SK-N-SH (cell line): ENCODE data around the gene KCNQ4. TPM values are rescaled to one million over a fixed set of nuclear protein-coding genes. Genes with fewer than 3 reads are reported as not detected.

Source experiments
- CTCF ChIA-PET: fragments of 300-600, 350-600 bp; formaldehyde crosslinking; extraction: SDS; loops from one replicate; lab custom pipeline; 2021; lab: Yijun Ruan, JAX
- POLR2A ChIA-PET: fragments of 350-600 bp; sonication (Branson Sonifier 250); formaldehyde crosslinking; extraction: SDS; loops from one replicate; lab custom pipeline; 2020; ENCODE audit warnings: antibody characterized with exemption, inconsistent platforms; lab: Yijun Ruan, JAX
- DNase-seq: peaks from one replicate; pipeline ENCODE4 v3.0.0; 2012
- H2AFZ ChIP-seq: fragments of 200-600 bp; sonication (generic); 2 replicates; pipeline ENCODE4 v1.8.1; 2016; ENCODE audit warnings: antibody characterized with exemption, mild to moderate bottlenecking, low read depth
- H3F3A ChIP-seq: fragments of 200-600 bp; sonication (generic); replicated peaks from 2 replicates; pipeline ENCODE3; 2016; ENCODE audit warnings: antibody characterized with exemption, mild to moderate bottlenecking; ENCODE audit not compliant: insufficient read depth
- H3K27ac ChIP-seq, 2 experiments: fragments of 200-500 bp in 1 of 2; fragments of 200-600 bp in 1 of 2; sonication (Bioruptor generic) in 1 of 2; sonication (generic), shearing (Covaris generic) in 1 of 2; 2 replicates each; pipeline versions ENCODE4 v1.5.1 to v1.6.1; 2014 to 2016; ENCODE audit warnings: low read depth in 2 of 2, inconsistent platforms in 1 of 2, low read length in 1 of 2, mild to moderate bottlenecking in 1 of 2, mixed read lengths in 1 of 2
- H3K27me3 ChIP-seq: fragments of 200-600 bp; sonication (generic), shearing (Covaris generic); 2 replicates; pipeline ENCODE4 v1.6.1; 2016; ENCODE audit warnings: mixed run types; ENCODE audit not compliant: insufficient read depth
- H3K36me3 ChIP-seq, 2 experiments: fragments of 200-500 bp in 1 of 2; fragments of 200-600 bp in 1 of 2; sonication (Bioruptor generic) in 1 of 2; sonication (generic) in 1 of 2; replicated peaks in 1 of 2; 2 replicates each; pipeline versions ENCODE3 to v1.5.1; 2014 to 2016; ENCODE audit warnings: low read length in 1 of 2, mild to moderate bottlenecking in 1 of 2; ENCODE audit not compliant: insufficient read depth in 2 of 2, control insufficient read depth in 1 of 2
- H3K4me1 ChIP-seq, 2 experiments: fragments of 200-500 bp in 1 of 2; fragments of 200-600 bp in 1 of 2; sonication (Bioruptor generic) in 1 of 2; sonication (generic), shearing (Covaris generic) in 1 of 2; 2 replicates each; pipeline versions ENCODE4 v1.5.1 to v1.6.1; 2014 to 2016; ENCODE audit warnings: low read depth in 1 of 2, low read length in 1 of 2, mixed run types in 1 of 2; ENCODE audit not compliant: insufficient read depth in 2 of 2, control insufficient read depth in 1 of 2
- H3K4me2 ChIP-seq: fragments of 200-600 bp; sonication (generic), shearing (Covaris generic); 2 replicates; pipeline ENCODE4 v1.6.1; 2017; ENCODE audit warnings: mixed run types
- H3K4me3 ChIP-seq, 2 experiments: fragments of 200-500 bp in 1 of 2; fragments of 200-600 bp in 1 of 2; sonication (Bioruptor generic) in 1 of 2; sonication (generic), shearing (Covaris generic) in 1 of 2; 2 replicates each; pipeline versions ENCODE4 v1.5.1 to v1.8.1; 2014 to 2016; ENCODE audit warnings: low read depth in 2 of 2, inconsistent platforms in 1 of 2, low read length in 1 of 2, mild to moderate bottlenecking in 1 of 2, mixed read lengths in 1 of 2, moderate library complexity in 1 of 2
- H3K79me2 ChIP-seq: fragments of 200-600 bp; sonication (generic); 2 replicates; pipeline ENCODE4 v1.8.1; 2017; ENCODE audit warnings: mild to moderate bottlenecking; ENCODE audit not compliant: insufficient read depth
- H3K9ac ChIP-seq: fragments of 200-600 bp; sonication (generic); 2 replicates; pipeline ENCODE4 v1.6.1; 2017; ENCODE audit warnings: mixed run types
- H3K9me2 ChIP-seq: fragments of 200-600 bp; sonication (generic); 2 replicates; pipeline ENCODE4 v1.6.1; 2017; ENCODE audit warnings: mixed run types
- H3K9me3 ChIP-seq: fragments of 200-600 bp; sonication (generic); 2 replicates; pipeline ENCODE4 v1.6.1; 2017; ENCODE audit warnings: mixed run types, mild to moderate bottlenecking, moderate library complexity
- H4K20me1 ChIP-seq: fragments of 200-600 bp; sonication (generic); 2 replicates; pipeline ENCODE4 v1.6.1; 2017; ENCODE audit warnings: mild to moderate bottlenecking, mixed run types; ENCODE audit not compliant: insufficient read depth
- EZH2phosphoT487 ChIP-seq: fragments of 200-600 bp; sonication (generic); IDR thresholded peaks from 2 replicates; pipeline ENCODE4 v1.6.1; 2017; ENCODE audit warnings: low read depth, mixed run types, mild to moderate bottlenecking, antibody characterized with exemption, moderate library complexity, borderline replicate concordance
- JUND ChIP-seq: IDR thresholded peaks from 2 replicates; pipeline ENCODE4 v1.4.0; 2012
- MAX ChIP-seq: IDR thresholded peaks from 2 replicates; pipeline ENCODE4 v1.4.0; 2012; ENCODE audit warnings: low read depth
- MXI1 ChIP-seq: IDR thresholded peaks from 2 replicates; pipeline ENCODE4 v1.6.1; 2012; ENCODE audit warnings: mild to moderate bottlenecking, low read depth, low read length, improper control_type of control experiment
- NFIC ChIP-seq: IDR thresholded peaks from 2 replicates; pipeline ENCODE4 v1.4.0; 2012; ENCODE audit warnings: borderline replicate concordance
- POLR2AphosphoS5 ChIP-seq: IDR thresholded peaks from 2 replicates; pipeline ENCODE4 v1.6.1; 2012; ENCODE audit warnings: low read depth, low read length
- RFX5 ChIP-seq: IDR thresholded peaks from 2 replicates; pipeline ENCODE4 v1.6.1; 2012; ENCODE audit warnings: mild to moderate bottlenecking, improper control_type of control experiment, low read length
- SIN3A ChIP-seq: IDR thresholded peaks from 2 replicates; pipeline ENCODE4 v1.6.1; 2012; ENCODE audit warnings: low read depth, mild to moderate bottlenecking, low read length, moderate library complexity, borderline replicate concordance
- SMC3 ChIP-seq: IDR thresholded peaks from 2 replicates; pipeline ENCODE4 v1.6.1; 2012; ENCODE audit warnings: low read depth, low read length, improper control_type of control experiment
- TAF1 ChIP-seq: IDR thresholded peaks from 2 replicates; pipeline ENCODE4 v1.6.1; 2012; ENCODE audit warnings: low read depth, mild to moderate bottlenecking, low read length, moderate library complexity, borderline replicate concordance
- TCF12 ChIP-seq: IDR thresholded peaks from 2 replicates; pipeline ENCODE4 v1.4.0; 2012
- TEAD4 ChIP-seq: IDR thresholded peaks from 2 replicates; pipeline ENCODE4 v1.4.0; 2012; ENCODE audit warnings: mild to moderate bottlenecking, borderline replicate concordance; ENCODE audit not compliant: insufficient read depth
- USF2 ChIP-seq: fragments of 150-350 bp; IDR thresholded peaks from 2 replicates; pipeline ENCODE4 v1.6.1; 2017; ENCODE audit warnings: antibody characterized with exemption, low read length, low read depth, borderline replicate concordance
- YY1 ChIP-seq: IDR thresholded peaks from 2 replicates; pipeline ENCODE4 v1.4.0; 2012; ENCODE audit warnings: low read depth, mild to moderate bottlenecking
- WGBS: methylation state at CpG from one replicate; pipeline ENCODE4 v1.1.6; 2017; ENCODE audit warnings: low lambda C conversion rate; 5-methylcytosine and 5-hydroxymethylcytosine counted together
- polyA plus RNA-seq, 3 experiments: library from polyadenylated mRNA; depleted of rRNA; stranded (reverse); fragments of >200 nt; gene quantifications; 2 replicates each; pipeline ENCODE4 v1.2.3, GENCODE V29; 2012
- TF ChIP-seq, protein P1 (sequence below): IDR thresholded peaks from 2 replicates; pipeline ENCODE4 v1.6.1; 2012; ENCODE audit warnings: mild to moderate bottlenecking, low read depth, low read length, moderate library complexity

Gene KCNQ4
- polyA plus RNA-seq, 1 of the 3 experiments (the other 2 are of a cell fraction) = 0.15 TPM

- TF ChIP-seq, protein P1, sequence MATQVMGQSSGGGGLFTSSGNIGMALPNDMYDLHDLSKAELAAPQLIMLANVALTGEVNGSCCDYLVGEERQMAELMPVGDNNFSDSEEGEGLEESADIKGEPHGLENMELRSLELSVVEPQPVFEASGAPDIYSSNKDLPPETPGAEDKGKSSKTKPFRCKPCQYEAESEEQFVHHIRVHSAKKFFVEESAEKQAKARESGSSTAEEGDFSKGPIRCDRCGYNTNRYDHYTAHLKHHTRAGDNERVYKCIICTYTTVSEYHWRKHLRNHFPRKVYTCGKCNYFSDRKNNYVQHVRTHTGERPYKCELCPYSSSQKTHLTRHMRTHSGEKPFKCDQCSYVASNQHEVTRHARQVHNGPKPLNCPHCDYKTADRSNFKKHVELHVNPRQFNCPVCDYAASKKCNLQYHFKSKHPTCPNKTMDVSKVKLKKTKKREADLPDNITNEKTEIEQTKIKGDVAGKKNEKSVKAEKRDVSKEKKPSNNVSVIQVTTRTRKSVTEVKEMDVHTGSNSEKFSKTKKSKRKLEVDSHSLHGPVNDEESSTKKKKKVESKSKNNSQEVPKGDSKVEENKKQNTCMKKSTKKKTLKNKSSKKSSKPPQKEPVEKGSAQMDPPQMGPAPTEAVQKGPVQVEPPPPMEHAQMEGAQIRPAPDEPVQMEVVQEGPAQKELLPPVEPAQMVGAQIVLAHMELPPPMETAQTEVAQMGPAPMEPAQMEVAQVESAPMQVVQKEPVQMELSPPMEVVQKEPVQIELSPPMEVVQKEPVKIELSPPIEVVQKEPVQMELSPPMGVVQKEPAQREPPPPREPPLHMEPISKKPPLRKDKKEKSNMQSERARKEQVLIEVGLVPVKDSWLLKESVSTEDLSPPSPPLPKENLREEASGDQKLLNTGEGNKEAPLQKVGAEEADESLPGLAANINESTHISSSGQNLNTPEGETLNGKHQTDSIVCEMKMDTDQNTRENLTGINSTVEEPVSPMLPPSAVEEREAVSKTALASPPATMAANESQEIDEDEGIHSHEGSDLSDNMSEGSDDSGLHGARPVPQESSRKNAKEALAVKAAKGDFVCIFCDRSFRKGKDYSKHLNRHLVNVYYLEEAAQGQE = no peak
- TF ChIP-seq JUND (no peak), POLR2AphosphoS5 (no peak), MAX (no peak)
These were observed 22.7 kb downstream of the KCNQ4 start (continued) for GRCh38 chr1:40806240-40806639.

DNA sequence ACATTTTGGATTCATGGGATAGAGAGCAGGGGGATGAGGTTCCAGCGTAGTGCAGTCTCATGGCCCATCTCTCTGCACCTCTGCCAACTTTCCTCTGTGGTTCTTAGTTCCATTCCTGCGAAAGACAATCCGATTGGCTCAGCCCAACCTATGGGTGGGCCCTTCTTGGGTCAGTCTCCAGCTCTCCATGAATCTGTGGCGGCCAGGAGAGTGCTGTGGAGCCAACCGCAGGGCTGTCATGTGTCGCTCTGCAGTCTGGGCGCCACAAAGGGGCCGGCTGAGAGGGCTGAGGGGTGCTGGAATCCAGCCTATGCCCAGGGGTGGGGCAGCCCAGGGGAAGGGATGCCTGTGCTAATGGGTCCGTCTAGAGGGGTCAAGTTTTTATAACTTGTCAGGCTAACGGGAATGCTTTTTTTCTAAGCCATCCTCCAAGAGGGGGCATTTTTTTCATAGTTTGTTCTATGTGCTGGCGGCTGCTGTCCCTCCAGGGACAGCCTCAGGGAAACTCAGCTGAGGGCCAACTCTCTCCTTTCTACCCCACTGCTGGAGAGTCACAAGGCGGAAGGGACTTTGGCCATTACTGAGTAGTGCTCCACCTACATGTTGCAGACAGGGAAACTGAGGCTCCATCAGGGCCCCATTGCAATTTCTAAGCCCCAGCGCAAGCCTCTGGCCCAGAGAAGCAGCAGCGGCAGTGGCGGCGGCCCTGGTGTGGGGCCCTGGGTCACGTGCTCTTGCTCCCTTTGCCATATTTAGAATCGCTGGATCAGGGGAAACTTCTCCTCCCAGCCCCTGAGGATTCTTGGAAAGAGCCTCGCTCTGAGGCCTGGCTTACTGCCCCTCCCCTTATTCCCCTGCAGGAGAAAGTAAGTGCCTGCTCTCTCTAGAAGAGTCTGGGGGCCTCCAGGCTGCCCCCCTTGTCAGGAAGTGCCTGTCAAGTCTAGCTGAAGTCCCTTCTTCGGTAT lies 23.4 kb downstream of the KCNQ4 start:
- no peak for DNase-seq
- Histone ChIP-seq H3K9me2 (no peaks in the 10 kb centered on the region), H3K4me3 (no peak overlapping the region), H3K79me2 (no peaks in the 10 kb centered on the region), H3K4me1 (peaks cover 0 to 3% of the 10 kb centered on the region in 2 experiments; a peak in 1 of 4 replicates), H3K27me3 (no peaks in the 10 kb centered on the region; the same call in 1 of the 2 replicates), H3K4me2 (no peak overlapping the region), H3K36me3 (no peaks in the 10 kb centered on the region), H2AFZ (no peak overlapping the region), H3F3A (peaks cover 2% of the 10 kb centered on the region), H3K9me3 (no peaks in the 10 kb centered on the region), H4K20me1 (no peaks in the 10 kb centered on the region), H3K9ac (no peak overlapping the region), H3K27ac (no peak overlapping the region)
- 85% methylated on average over 18 of the region's 20 CpGs for WGBS
- TF ChIP-seq TEAD4 (no peak), TAF1 (no peak), USF2 (no peak), SIN3A (no peak), JUND (no peak), YY1 (no peak), RFX5 (no peak), EZH2phosphoT487 (no peak), TCF12 (no peak), POLR2AphosphoS5 (no peak), MXI1 (no peak), SMC3 (no peak), NFIC (no peak)
- POLR2A ChIA-PET = no interaction called here
- CTCF ChIA-PET = interaction anchor here (0.7 kb wide), 1 partner anchor 626 kb away, joined by 3 read pairs; no protein-coding TSS in a partner anchor
